GM23338 (cell line): ENCODE results near the gene RAB40B. TPM values are rescaled to one million over a fixed set of nuclear protein-coding genes. Genes with fewer than 3 reads are reported as not detected.

ENCODE experiments used
- ATAC-seq: fragments of 200-7000 bp; cut with Tn5 transposase; 3 replicates; pipeline ENCODE4 v1.9.1; 2020
- DNase-seq: peaks from one replicate; pipeline ENCODE4 v3.0.0-alpha.2; 2015; ENCODE audit warnings: low spot score
- H2AFZ ChIP-seq: fragments of 200-600 bp; sonication (generic); 2 replicates; pipeline ENCODE4 v1.8.0; 2016; ENCODE audit warnings: antibody characterized with exemption, mild to moderate bottlenecking, moderate library complexity
- H3F3A ChIP-seq: fragments of 200-600 bp; sonication (generic); replicated peaks from 2 replicates; pipeline ENCODE4 v1.8.0; 2017; ENCODE audit warnings: antibody characterized with exemption, mixed run types, low read depth
- H3K27ac ChIP-seq: fragments of 200-600 bp; sonication (generic); 2 replicates; pipeline ENCODE4 v1.6.1; 2016; ENCODE audit warnings: low read depth
- H3K27me3 ChIP-seq: fragments of 200-600 bp; sonication (generic); 2 replicates; pipeline ENCODE4 v1.8.0; 2016; ENCODE audit warnings: mild to moderate bottlenecking, mixed run types, moderate library complexity; ENCODE audit not compliant: insufficient read depth
- H3K36me3 ChIP-seq: fragments of 200-600 bp; sonication (generic); 2 replicates; pipeline ENCODE4 v1.8.0; 2016; ENCODE audit warnings: mild to moderate bottlenecking; ENCODE audit not compliant: insufficient read depth
- H3K4me1 ChIP-seq: fragments of 200-600 bp; sonication (generic); 2 replicates; pipeline ENCODE4 v1.8.0; 2016; ENCODE audit warnings: mild to moderate bottlenecking, moderate library complexity; ENCODE audit not compliant: insufficient read depth
- H3K4me2 ChIP-seq: fragments of 200-600 bp; sonication (generic); 2 replicates; pipeline ENCODE4 v1.7.1; 2017; ENCODE audit warnings: mixed run types
- H3K4me3 ChIP-seq: fragments of 200-600 bp; sonication (generic); 2 replicates; pipeline ENCODE4 v1.6.1; 2016; ENCODE audit warnings: mixed run types
- H3K79me2 ChIP-seq: fragments of 200-600 bp; sonication (generic); replicated peaks from 2 replicates; pipeline ENCODE4 v1.8.0; 2017; ENCODE audit warnings: mild to moderate bottlenecking; ENCODE audit not compliant: insufficient read depth
- H3K9me2 ChIP-seq: fragments of 200-600 bp; sonication (generic); 2 replicates; pipeline ENCODE4 v1.8.0; 2017; ENCODE audit not compliant: insufficient read depth
- H4K20me1 ChIP-seq: fragments of 200-600 bp; sonication (generic); replicated peaks from 2 replicates; pipeline ENCODE4 v1.8.0; 2017; ENCODE audit warnings: mild to moderate bottlenecking; ENCODE audit not compliant: insufficient read depth
- H3K27ac Mint-ChIP-seq: 2 replicates; pipeline ENCODE4 v1.8.0; 2020; ENCODE audit warnings: inconsistent platforms, mild to moderate bottlenecking, moderate library complexity, mixed read lengths
- H3K27me3 Mint-ChIP-seq: 3 replicates; pipeline ENCODE4 v1.8.0; 2022; ENCODE audit warnings: low read depth, mild to moderate bottlenecking, moderate library complexity, mixed read lengths, inconsistent platforms; ENCODE audit not compliant: insufficient read depth, poor library complexity
- H3K36me3 Mint-ChIP-seq: 3 replicates; pipeline ENCODE4 v1.8.0; 2021; ENCODE audit warnings: low read depth, mild to moderate bottlenecking, inconsistent platforms, moderate library complexity, mixed read lengths
- H3K4me1 Mint-ChIP-seq: 3 replicates; pipeline ENCODE4 v1.8.0; 2020; ENCODE audit warnings: mild to moderate bottlenecking, inconsistent platforms, mixed read lengths
- H3K4me3 Mint-ChIP-seq: 3 replicates; pipeline ENCODE4 v1.8.0; 2021; ENCODE audit warnings: moderate library complexity, mild to moderate bottlenecking, inconsistent platforms, mixed read lengths
- H3K9me3 Mint-ChIP-seq: 3 replicates; pipeline ENCODE4 v1.8.0; 2020; ENCODE audit warnings: moderate library complexity, mild to moderate bottlenecking, inconsistent platforms, mixed read lengths
- CREB1 ChIP-seq: fragments of 250-450 bp; sonication (Bioruptor Pico); IDR thresholded peaks from 2 replicates; pipeline ENCODE4 v1.5.0; 2020; ENCODE audit warnings: low read depth, mild to moderate bottlenecking, moderate library complexity
- CTCF ChIP-seq, 2 experiments: fragments of 200-600 bp in 1 of 2; sonication (generic) in 1 of 2; conservative IDR thresholded peaks; 2 replicates each; pipeline versions ENCODE4 v1.5.1 to v1.6.1; 2016 to 2017; ENCODE audit warnings: antibody characterized with exemption in 2 of 2, low read depth in 2 of 2, mild to moderate bottlenecking in 2 of 2, moderate library complexity in 1 of 2
- ETS1 ChIP-seq: IDR thresholded peaks from 2 replicates; pipeline ENCODE4 v1.6.1; 2016; ENCODE audit warnings: antibody characterized with exemption
- EZH2 ChIP-seq: fragments of 200-600 bp; sonication (generic); IDR thresholded peaks from one replicate; pipeline ENCODE4 v1.8.0; 2017; ENCODE audit warnings: antibody characterized with exemption, mild to moderate bottlenecking, low read depth; ENCODE audit not compliant: unreplicated experiment
- EZH2phosphoT487 ChIP-seq: fragments of 200-600 bp; sonication (generic); IDR thresholded peaks from one replicate; pipeline ENCODE4 v1.8.1; 2018; ENCODE audit warnings: antibody characterized with exemption; ENCODE audit not compliant: unreplicated experiment
- JUNB ChIP-seq: IDR thresholded peaks from one replicate; pipeline ENCODE4 v1.6.1; 2016; ENCODE audit warnings: antibody characterized with exemption; ENCODE audit not compliant: unreplicated experiment
- NANOG ChIP-seq: IDR thresholded peaks from 2 replicates; pipeline ENCODE4 v1.6.1; 2016; ENCODE audit warnings: antibody characterized with exemption, borderline replicate concordance
- POLR2AphosphoS5 ChIP-seq: IDR thresholded peaks from 2 replicates; pipeline ENCODE4 v1.6.1; 2016; ENCODE audit warnings: antibody characterized with exemption, low read depth
- REST ChIP-seq: IDR thresholded peaks from one replicate; pipeline ENCODE4 v1.6.1; 2018; ENCODE audit warnings: antibody characterized with exemption; ENCODE audit not compliant: unreplicated experiment
- STAT1 ChIP-seq: IDR thresholded peaks from one replicate; pipeline ENCODE4 v1.6.1; 2016; ENCODE audit warnings: antibody characterized with exemption; ENCODE audit not compliant: unreplicated experiment
- ZNF114 ChIP-seq: fragments of 250-450 bp; sonication (Bioruptor Pico); IDR thresholded peaks from 2 replicates; pipeline ENCODE4 v1.5.0; 2020; ENCODE audit warnings: mild to moderate bottlenecking, moderate library complexity
- ZNF331 ChIP-seq: fragments of 250-450 bp; sonication (Bioruptor Pico); IDR thresholded peaks from 2 replicates; pipeline ENCODE4 v1.5.0; 2020; ENCODE audit warnings: low read depth, mild to moderate bottlenecking, moderate library complexity
- ZNF462 ChIP-seq: fragments of 250-450 bp; sonication (Bioruptor Pico); IDR thresholded peaks from 2 replicates; pipeline ENCODE4 v1.5.0; 2020; ENCODE audit warnings: mild to moderate bottlenecking, moderate library complexity
- polyA plus RNA-seq: library from polyadenylated mRNA; unstranded; fragments of >200 nt; fragmentation: Nextera tagmentation; extraction: Ambion mirVana; gene quantifications from 2 replicates; pipeline ENCODE4 v1.2.1, GENCODE V29; 2016
- total RNA-seq: library from RNA; depleted of rRNA; stranded (reverse); fragments of >200 nt; shearing (Covaris generic); gene quantifications from 2 replicates; pipeline ENCODE4 v1.2.3, GENCODE V29; 2014

Gene RAB40B
- total and polyA plus RNA-seq, 2 experiments from 2014 or later: 4.2 to 5.2 TPM

- Histone ChIP-seq H3K79me2 (peaks cover 20% of the 10 kb centered on the region), H3K4me3 (no peak overlapping the region), H2AFZ (no peak overlapping the region), H3F3A (peaks cover 8% of the 10 kb centered on the region; the same call in 1 of the 2 replicates), H3K9me2 (no peaks in the 10 kb centered on the region), H3K36me3 (no peaks in the 10 kb centered on the region), H3K27me3 (no peaks in the 10 kb centered on the region), H3K27ac (no peak overlapping the region), H4K20me1 (peaks cover 13% of the 10 kb centered on the region), H3K4me1 (peaks cover 10% of the 10 kb centered on the region; the same call in 1 of the 2 replicates), H3K4me2 (no peak overlapping the region)
- Mint-ChIP-seq H3K27ac (no peak overlapping the region), H3K9me3 (no peaks in the 10 kb centered on the region), H3K4me1 (peaks cover 8% of the 10 kb centered on the region; the same call in 2 of the 3 replicates), H3K36me3 (no peaks in the 10 kb centered on the region; the same call in 2 of the 3 replicates), H3K27me3 (peaks cover 19% of the 10 kb centered on the region), H3K4me3 (no peak overlapping the region)
- ATAC-seq: no peak
- TF ChIP-seq ETS1: no peak
- TF ChIP-seq POLR2AphosphoS5: no peak
- no peak for TF ChIP-seq ZNF331
- no peak for TF ChIP-seq ZNF462
- TF ChIP-seq EZH2: no peak
- no peak for TF ChIP-seq STAT1
- no peak for TF ChIP-seq ZNF114 (CRISPR knock-in tag)
- no peak for TF ChIP-seq CREB1 (CRISPR knock-in tag)
- TF ChIP-seq EZH2phosphoT487: no peak
- TF ChIP-seq CTCF (conservative IDR thresholded peaks at IDR 0.05; ENCODE audit: low read depth in 2 of 2): no peak
- no peak for TF ChIP-seq NANOG
- no peak for TF ChIP-seq JUNB
- no peak for TF ChIP-seq REST
- no peak for DNase-seq
Measured at GRCh38 chr17:82650723-82651122, 47.8 kb downstream of the RAB40B start.
